Measurements from ENCODE around the gene RXFP1.

- TF ChIP-seq POLR2A (IDR thresholded peaks at IDR 0.05) (no peak), CTCF (IDR thresholded peaks at IDR 0.05) (no peak)
Observed at GRCh38 chr4:158578476-158578875, 56.8 kb downstream of the RXFP1 start.

Measured in adrenal gland (tissue), 5 donors.